HuH-7.5 (cell line): ENCODE measurements around the gene AAR2.

ENCODE experiments used
- DNase-seq: peaks from one replicate; pipeline ENCODE4 v3.0.0; 2011; ENCODE audit warnings: low spot score

Gene AAR2

DNA sequence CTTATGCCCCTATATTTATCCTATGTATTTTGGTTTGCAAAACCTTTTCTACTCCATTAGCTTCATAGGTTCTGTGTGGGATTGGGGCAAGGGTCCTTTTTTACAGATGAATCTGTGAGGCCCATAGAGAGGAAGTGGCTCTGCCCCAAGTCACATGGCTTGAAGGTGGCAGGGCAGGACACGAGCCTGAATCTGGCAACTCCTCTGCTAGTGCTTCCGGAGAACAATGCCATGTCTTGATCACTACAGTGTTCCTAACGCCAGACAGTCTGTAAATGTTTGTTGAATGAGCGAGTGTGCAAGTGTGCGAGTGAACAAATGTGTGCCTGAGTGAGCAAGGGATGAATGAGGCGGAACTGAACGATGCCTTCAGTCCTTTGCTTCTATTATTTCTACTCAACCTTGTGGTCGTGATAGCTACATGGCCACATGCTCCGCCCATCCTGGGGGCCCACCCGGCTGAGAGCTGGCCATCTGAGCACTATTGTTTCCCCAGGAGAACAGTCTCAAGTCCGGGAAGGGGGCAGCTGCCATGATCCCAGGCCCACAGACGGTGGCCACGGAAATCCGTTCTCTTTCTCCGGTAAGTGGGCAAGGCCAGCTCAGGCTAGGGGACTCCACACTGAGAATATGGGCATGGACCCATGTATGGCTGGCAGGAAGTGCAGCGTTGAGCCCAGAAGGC lies 17.8 kb upstream of the AAR2 start:
- no peak for DNase-seq

DNA sequence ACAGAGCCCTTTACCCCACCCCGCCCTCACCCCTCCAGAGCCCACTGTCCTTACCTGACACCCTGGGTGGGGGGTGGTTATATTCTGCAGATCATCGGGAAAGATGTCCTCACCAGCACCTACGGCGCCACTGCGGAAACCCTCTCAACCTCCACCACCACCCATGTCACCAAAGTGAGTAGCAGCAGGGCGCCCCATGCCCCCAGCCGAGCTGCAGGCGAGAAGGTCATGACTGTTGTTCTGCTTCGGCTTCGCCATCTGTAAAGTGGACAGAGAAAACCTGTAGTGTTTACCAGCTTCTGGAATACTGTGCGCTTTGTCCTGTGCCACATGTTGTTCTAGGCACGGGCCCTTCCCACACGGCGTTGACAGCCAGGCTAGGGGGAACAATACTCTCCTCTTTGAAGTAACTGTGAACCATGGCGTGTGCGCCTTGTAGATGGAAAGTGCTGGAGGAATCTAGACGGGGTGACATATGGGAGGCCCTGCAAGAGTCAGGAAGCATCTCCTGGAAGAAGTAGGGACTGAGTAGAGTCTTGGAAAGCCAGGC lies 16.5 kb upstream of the AAR2 start:
- no peak for DNase-seq

DNA sequence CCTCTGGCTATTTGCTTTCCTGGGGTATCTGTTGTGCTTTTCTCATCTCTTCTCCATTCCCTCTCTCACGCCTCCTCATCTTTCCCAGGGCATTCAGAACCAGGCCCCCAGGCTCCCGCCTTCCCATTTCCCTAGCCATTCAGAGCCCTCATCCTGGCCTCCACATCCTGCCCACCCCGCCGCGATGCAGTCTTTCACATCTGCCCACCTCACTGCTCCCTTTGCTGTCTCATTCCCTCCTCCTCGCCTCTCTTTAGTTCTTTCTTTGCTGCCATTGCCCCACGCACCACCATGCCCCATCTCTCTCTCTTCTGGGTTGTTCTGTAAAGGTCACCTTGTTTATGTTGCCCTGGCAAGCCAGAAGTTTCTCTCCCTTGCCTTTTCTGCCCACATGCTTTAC lies 10.6 kb upstream of the AAR2 start:
- DNase-seq: no peak

DNA sequence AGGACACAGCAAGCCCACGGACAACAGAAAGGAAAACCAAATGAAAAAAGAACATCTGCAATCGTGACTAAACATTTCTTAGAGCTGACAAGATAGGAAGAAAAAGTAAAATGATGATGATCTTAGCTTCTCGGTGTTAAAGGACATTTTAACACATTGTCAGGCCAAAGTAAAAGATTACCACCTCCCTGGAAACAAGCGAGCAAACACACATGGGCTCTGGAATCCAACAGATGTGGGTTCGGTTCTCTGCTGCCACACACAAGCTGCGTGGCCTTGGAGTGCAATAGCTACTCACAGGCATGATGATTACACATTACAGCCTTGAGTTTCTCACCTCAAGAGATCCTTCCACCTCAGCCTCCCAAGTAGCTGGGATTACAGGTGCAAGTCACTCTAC lies 7.5 kb upstream of the AAR2 start:
- no peak for DNase-seq

DNA sequence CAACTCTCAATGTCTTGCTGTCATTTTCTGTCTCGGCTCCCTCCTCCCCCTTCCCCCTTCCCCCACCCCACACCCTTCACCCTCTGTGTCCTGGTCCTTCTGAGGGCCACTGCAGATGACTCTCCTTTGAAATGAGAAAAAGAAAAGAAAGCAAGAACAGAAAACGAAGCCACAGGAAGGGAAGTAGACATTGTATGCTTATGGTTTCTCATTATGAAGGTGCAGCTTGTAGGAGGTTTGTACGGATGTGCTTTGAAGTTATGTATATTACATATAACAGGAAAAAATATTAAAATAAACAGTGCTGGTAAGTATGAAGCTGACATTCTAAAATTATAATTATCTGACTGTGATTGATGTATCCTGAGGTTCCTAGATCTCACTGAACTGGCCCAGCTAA lies 6.3 kb upstream of the AAR2 start:
- DNase-seq: no peak

DNA sequence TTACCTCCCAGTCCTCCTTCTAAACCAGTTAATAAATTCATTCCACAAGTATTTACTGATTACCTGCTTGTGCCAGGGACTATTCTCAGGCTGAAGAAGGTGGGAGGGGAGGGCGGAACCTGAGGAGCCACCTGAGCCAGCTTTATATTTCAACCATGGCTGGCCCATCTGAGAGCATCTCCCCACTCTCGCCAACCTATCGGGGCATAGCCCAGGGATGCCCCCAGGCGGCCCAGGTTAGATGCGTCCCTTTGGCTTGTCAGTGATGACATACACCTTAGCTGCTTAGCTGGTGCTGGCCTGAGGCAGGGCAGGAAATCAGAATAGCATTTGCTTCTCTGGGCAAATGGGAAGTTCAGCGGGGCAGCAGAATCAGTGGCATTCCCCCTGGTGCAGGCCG lies 4.9 kb upstream of the AAR2 start:
- no peak for DNase-seq

DNA sequence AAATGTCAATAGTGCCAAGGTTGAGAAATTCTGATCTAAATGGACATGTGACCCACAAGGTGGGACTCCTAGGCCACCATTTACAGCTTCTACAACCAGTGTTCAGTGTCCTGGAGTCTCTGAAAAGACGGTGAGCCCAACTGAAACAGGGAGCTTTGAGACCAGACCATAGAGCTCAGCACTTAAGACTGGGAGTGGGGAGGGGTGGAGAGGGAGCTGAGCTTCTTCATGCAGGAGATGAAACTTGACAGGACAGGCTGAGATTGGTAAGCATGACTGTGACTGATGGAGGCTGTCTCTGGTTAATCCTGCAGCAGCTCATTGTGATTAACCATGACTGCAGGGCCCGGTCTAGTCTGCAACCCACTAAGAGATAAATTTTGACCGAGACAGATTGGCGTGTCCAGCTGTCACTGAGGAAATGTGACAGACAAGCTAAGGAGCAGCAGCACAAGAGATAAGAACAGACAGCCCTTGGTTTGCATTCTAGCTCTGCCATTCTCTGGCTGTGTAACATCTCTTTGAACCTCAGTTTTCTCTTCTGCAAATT lies 1.4 kb upstream of the AAR2 start:
- no peak for DNase-seq

DNA sequence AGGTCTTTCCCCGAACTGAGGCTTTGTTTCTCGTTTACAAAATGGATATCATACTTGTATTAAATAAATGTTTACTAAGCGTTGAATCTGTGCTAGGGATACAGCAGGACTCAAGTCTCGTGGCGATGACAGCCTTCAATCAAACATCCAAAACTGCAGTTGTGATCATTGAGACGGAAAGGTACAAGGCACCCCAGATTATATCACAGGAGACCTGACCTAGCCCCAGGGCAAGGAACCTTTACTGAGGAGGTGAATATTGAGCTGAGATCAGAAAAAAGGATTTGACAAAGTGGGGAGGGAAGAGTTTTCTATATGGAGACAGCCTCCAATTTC lies 476 bp downstream of the AAR2 start:
- DNase-seq: no peak

DNA sequence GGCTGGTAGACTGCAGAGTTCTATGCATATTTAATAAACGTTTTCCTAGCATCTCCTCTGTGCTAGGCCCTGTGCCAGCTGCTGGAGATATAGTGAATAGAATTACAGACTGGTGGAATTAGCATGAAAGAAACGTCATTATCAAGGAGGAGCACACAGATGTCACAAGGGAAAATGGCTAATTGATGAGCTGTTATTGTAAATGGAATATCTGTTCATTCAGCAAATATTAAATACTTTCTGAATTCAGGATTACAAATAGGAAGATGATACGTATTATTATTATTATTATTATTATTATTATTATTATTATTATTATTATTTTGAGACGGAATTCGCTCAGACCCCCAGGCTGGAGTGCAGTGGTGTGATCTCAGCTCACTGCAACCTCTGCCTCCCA lies 1.2 kb downstream of the AAR2 start:
- no peak for DNase-seq

DNA sequence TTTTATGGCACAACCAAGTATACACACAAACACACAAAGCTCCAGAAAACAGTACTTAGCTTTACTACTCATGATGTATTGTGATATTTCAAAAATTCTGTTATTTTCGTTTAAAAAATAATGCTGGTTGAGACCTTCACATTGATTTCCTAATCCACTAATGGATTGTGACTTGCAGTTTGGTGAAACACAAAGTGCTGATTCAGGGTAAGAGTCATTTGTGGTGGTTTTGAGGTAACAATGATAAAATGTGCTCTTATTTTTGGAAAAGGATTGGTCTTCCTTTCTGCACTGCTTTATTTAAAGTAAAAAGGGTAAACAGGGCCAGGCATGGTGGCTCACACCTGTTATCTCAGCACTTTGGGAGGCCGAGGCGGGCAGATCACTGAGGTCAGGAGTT lies 1.9 kb downstream of the AAR2 start:
- DNase-seq: no peak

DNA sequence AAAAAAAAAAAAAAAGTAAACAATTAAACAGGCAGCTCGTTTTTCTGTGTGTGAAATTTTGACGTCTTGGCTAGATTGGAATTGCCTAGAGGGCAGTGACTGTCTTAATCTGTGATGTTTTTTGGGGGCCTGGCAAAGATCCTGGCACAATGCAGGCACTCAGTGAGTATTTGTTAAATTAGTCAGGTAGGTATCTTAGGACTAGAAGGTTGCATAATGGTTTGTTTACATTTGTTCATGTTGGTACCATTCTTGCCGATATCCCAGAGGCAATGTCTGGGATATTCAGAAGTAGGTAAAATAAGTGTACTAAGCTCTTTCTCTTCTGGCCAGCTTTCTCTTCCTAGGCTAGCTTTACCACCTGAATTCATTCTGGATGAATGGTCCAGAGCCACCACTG lies 2.5 kb downstream of the AAR2 start:
- no peak for DNase-seq

DNA sequence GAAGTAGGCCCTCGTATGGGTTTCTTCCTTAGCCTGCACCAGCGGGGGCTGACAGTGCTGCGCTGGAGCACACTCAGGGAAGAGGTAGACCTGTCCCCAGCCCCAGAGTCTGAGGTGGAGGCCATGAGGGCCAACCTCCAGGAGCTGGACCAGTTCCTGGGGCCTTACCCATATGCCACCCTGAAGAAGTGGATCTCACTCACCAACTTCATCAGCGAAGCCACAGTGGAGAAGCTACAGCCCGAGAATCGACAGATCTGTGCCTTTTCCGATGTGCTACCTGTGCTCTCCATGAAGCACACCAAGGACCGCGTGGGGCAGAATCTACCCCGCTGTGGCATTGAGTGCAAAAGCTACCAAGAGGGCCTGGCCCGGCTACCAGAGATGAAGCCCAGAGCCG lies 3.8 kb downstream of the AAR2 start:
- no peak for DNase-seq

DNA sequence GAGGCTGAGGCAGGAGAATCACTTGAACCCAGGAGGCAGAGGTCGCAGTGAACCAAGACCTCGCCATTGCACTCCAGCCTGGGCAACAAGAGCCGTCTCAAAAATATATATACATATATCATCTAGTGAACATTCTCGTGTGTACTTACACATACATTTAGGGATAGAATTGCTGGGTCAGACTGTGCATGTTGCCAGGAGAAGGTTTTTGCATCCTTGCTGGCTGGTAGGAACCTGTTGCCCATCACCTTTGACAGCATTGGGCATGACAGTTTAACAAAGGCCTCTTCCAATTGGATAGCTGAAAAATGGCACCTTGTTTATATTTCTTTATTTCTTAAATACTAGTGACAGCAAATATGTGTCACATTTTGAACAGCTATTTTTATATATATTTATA lies 5.4 kb downstream of the AAR2 start:
- no peak for DNase-seq

DNA sequence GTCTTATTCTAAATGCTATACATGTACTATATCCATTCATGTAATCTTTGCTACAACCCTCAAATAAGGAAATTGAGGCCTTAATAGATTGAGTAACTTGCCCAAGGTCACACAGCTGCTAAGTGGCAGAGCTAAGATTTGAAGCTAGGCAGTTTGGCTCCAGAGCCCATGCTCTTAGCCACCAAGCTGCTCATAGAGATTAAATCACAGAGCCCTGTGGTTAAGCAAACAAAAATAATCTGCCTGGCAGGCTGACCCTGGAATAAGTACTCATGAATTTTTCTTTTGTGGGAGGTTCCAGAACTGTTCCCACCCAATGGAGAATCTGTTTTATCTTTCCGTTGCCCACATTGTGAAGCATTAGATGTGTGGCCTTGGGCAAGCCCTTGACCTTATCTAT lies 7.4 kb downstream of the AAR2 start:
- DNase-seq: no peak

DNA sequence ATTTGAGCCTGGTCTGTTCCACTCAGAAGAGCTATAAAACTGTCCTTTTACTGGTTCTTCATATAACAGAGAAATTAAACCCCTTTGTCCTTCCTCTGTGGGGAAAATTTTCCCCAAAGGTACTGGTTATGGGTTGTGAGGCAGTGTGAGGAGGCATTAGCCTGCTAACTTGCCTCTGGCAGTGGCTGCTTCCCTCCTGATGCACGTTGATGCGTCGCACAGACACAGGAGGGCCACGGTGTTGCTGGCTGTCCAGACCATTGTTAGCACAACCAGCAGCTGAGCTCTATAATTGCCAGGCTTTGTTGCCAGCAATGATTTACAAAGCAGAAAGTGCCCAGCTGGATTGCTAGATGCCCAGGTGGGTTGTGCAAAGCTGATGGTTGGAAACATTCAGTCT lies 10.1 kb downstream of the AAR2 start:
- DNase-seq: no peak

DNA sequence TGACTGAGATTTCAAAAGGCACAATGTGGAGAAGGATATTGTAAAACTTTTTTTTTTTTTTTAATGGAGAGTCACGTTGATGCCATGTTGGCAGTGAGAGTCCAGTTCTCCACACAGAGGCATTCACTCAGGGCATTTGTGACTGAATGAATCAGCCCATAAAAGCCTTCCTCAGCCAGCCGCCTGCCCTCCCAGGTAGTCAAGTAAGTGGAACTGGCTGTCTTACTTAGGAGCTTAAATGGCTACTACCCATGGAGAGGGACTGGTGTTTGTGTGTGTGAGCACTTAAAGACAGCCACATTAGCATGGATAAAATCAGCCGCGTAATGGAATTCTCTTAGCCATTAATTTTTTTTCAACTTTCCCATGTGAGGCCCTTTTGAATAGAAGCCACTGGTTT lies 12.6 kb downstream of the AAR2 start:
- no peak for DNase-seq

DNA sequence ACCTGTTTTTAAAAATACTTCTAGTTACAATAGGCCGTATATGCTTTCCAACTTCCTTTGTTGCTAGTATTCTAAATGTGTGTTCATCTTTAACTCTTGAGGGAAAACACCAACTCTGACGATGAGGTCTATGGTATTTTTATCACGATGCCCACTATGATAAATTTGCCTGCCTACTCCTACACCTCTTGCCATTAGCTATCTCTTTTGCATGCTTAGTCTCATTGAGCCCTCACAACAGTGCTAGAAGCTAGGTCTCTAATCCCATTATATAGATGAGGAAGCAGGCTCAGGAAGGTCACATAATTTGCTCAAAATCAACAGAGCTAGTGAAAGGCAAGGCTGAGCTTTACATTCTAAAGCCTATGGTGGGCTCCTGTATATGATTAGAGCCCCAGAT lies 13.2 kb downstream of the AAR2 start:
- no peak for DNase-seq

DNA sequence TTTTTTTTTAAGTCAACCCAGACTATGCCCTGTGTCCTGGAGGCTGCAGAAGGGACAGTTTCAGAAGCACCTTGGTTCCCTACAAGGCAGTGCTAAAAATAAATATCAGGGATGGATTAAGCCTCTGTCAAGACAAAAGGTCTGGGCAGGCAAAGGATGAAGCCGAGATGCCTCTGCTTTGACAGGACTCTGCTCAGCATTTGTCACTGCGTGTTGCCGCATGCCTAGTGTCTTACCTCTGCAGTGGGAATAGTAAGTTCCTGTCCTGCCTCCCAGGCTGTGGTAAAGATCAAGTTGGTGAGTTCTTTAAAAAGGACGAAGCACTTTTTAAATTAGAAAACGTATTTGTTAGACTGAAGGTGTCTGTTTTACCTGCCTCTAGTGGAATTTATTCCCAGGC lies 15.1 kb downstream of the AAR2 start:
- DNase-seq: no peak

DNA sequence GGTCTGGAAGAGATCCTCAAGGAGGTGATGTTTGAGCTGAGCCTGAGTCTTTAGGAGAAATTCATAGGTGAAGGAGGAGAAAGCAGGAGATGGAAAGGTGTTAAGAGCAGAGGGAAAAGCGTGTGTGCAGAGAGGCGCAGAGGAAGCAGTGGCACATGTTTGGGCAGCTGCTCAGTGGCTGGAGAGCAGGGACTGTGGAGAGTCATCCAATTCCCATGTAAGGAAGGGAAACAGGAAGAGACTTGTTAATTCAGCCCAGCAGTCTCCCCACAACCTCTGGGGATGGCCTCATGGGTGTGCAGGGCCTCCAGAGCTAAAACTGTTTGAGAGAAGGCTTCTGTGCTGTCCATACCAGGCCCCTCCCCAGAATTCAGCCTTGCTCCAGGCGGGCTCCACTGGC lies 16.2 kb downstream of the AAR2 start:
- DNase-seq: no peak

DNA sequence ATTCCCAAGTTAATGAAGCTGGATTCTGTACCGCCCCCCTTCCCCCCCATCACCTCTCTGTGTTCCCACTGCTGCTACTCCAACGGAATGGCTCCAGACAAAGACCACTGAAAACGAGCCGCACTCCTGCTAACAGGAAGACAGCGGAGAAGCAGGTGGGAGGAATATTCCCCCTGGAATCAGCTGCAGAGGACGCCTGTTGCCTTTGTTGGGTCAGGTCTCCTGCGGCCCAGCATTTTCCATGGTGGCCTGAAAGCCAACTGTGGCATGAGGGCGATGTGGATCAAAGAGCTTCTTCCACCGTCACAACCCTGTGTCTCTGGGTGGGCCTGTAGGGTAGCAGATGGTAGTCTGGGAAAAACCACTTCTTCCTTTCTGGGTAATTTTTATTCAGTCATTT lies 16.8 kb downstream of the AAR2 start:
- DNase-seq: no peak

DNA sequence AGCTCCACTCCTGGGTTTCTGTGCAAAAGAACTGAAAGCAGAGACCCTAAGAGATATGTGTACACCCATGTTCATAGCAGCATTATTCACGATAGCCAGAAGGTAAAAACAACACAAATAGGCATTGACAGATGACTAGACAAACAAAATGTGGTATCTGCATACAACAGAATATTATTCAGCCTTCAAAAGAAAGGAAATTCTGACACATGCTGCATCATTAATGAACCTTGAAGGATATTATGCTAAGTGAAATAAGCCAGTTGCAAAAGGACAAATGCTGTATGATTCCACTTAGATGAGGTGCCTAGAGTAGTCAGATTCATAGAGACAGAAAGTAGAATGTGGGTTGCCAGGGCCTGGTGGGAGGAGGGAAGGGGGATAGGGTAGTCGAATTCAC lies 17.8 kb downstream of the AAR2 start:
- no peak for DNase-seq

DNA sequence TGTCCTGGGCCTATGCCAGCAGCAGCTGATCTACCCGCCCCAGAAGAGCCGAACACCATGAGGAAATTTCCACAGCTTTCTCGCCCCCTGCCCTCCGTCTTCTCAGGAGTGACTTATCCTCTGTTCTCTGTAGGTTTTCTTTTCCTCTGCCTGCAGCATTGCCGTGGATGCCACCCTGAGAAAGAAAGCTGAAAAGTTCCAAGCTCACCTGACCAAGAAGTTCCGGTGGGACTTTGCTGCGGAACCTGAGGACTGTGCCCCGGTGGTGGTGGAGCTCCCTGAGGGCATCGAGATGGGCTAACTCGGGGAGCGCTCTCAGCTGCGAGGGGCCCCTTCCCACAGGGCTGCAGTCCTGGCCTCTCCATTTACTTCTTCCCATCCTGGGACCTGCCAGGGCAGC lies 19.2 kb downstream of the AAR2 start:
- DNase-seq: no peak

DNA sequence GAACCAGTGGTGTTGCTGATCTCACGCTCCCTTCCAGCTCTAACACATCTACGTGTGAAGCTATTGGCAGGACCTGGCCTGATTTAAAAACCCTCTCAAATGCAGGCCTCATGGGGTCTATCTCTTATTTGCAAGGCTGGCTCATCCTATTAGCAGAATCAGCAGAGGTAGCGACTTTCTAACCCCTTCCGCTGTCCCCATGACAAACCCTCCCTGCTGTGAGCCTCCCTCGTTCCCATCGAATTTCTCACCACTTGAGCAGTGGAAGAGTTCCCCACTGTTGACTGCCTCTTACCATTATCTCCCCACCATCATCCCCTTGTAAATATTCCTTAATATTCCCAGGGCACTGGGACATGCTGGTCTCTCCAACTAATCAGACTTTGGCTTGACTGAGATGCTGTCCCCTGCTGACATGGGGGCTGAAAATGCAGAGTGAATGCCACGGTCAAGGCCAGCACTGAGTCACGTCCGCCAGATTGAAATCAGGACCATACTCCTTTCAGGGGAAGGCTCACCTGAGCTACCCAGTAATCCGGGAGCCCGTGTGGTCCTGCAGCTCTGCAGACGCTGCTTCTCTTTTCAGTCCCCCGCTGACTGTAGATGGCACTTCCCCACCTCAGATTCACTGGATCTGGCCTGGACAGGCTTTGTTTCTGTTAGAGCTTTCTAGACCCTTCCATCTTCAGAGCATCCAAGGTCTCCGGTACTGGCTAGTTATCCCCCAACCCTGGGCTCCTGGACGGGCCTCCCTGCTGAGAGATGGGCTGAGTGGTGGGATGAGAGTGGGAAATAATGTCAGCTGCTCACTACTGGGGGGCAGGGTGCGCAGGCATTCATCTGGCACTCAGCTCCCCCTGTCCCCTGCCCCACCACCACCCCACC lies 23.1 kb downstream of the AAR2 start:
- DNase-seq: no peak
